Heart right ventricle (tissue), 16 donors: ENCODE results near the gene TMEM132D. TPM values are rescaled to one million over a fixed set of nuclear protein-coding genes. Genes with fewer than 3 reads are reported as not detected.

Experiments
- ATAC-seq, 8 donors: fragments of 200-7000 bp; cut with Tn5 transposase; one replicate each; pipeline ENCODE4 v1.9.1; 2020; ENCODE audit warnings: mild to moderate bottlenecking in 8 of 8, moderate library complexity in 8 of 8, moderate number of reproducible peaks in 1 of 8
- DNase-seq, 2 donors: peaks; one replicate each; pipeline ENCODE4 v3.0.0-alpha.2; 2020
- H3K27ac ChIP-seq, 10 donors: fragments of 200-600 bp; sonication (generic) in 2 of 10; one replicate each; pipeline versions ENCODE4 v1.5.0 to v1.8.0; 2020 to 2022; ENCODE audit warnings: mild to moderate bottlenecking in 3 of 10
- H3K27me3 ChIP-seq, 7 donors: fragments of 200-600 bp; one replicate each; pipeline ENCODE4 v1.8.0; 2021 to 2022; ENCODE audit warnings: mild to moderate bottlenecking in 2 of 7
- H3K36me3 ChIP-seq, 9 donors: fragments of 200-600 bp; sonication (generic) in 1 of 9; one replicate each; pipeline versions ENCODE4 v1.5.0 to v1.8.0; 2020 to 2022; ENCODE audit warnings: mild to moderate bottlenecking in 2 of 9
- H3K4me1 ChIP-seq, 9 donors: fragments of 200-600 bp; sonication (generic) in 1 of 9; one replicate each; pipeline versions ENCODE4 v1.5.0 to v1.8.0; 2020 to 2022; ENCODE audit warnings: mild to moderate bottlenecking in 4 of 9
- H3K4me3 ChIP-seq, 10 donors: fragments of 200-600 bp; sonication (generic) in 2 of 10; one replicate each; pipeline versions ENCODE4 v1.5.0 to v1.8.0; 2020 to 2022; ENCODE audit warnings: mild to moderate bottlenecking in 7 of 10, moderate library complexity in 2 of 10
- H3K9me3 ChIP-seq, 11 donors: fragments of 200-600 bp in 10 of 11; sonication (generic) in 2 of 11; one replicate each; pipeline versions ENCODE4 v1.5.0 to v1.8.0; 2013 to 2022; ENCODE audit warnings: mild to moderate bottlenecking in 2 of 11, control low read depth in 1 of 11, moderate library complexity in 1 of 11
- CTCF ChIP-seq, 9 donors: fragments of 200-600 bp; sonication (generic) in 2 of 9; IDR thresholded peaks; one replicate each; pipeline versions ENCODE4 v1.5.0 to v1.8.0; 2021 to 2022; ENCODE audit warnings: antibody characterized with exemption in 9 of 9, mild to moderate bottlenecking in 5 of 9, moderate library complexity in 1 of 9
- WGBS, 2 donors: extraction: QIAGEN DNeasy Blood & Tissue Kit; methylation state at CpG; one replicate each; pipeline ENCODE4 v1.1.7; 2013; ENCODE audit warnings: inconsistent platforms in 1 of 2; 5-methylcytosine and 5-hydroxymethylcytosine counted together
- intact Hi-C, 10 donors: fragments of 100-400 bp; cut with DNase I; formaldehyde crosslinking; loops; one replicate each; pipeline versions ENCODE4 v1.11.1 to v1.14.2; 2022
- polyA plus RNA-seq, 2 donors: library from polyadenylated mRNA; stranded (reverse); fragments of 200-250 nt; gene quantifications; one replicate each; pipeline ENCODE4 v1.2.3, GENCODE V29; 2013
- total RNA-seq, 10 donors: library from RNA; stranded (reverse); fragmentation: NEBNext Ultra II Directional in 3 of 10; extraction: Animal tissue kit (Norgen Biotek cat#: 25700) in 3 of 10; gene quantifications; one replicate each; pipeline versions ENCODE4 v1.2.1 to v1.2.4, GENCODE V29; 2021 to 2023
- donor health status: Arrhythmogenic right ventricular cardiomyopathy.
- donor health status: ischemic (EF 13 %, LVEDD 7.1; RV severe dilation, severe dysfunction).
- donor health status: healthy with polysubstance abuse.
- donor health status: DM: no; HTN: yes; CAD: no.
- donor health status: DM: no; HTN: no; CAD: no.
- donor health status: ischemic (EF 25% LVEDD 6.9; RV normal size, moderate dysfunction).
- donor health status: ischemic (EF 25% LVEDD 5.7; RV mildly dilated, moderate dysfunction).
- donor health status: healthy.
- donor health status: DM: yes; HTN: yes; CAD: no.
- donor health status: Ischemic cardiomyopathy.
- donor health status: ischemic (EF 35%, LVEDD 5.7; RV mildly dilated, moderate dysfunction).
- donor health status: nonischemic (EF 11% LVEDD 7.7; RV severe dilation, severe dysfunction).
- donor health status: DM: yes; HTN: yes; CAD: no.
- donor health status: PGD.
- donor health status: ischemic (EF 29% LVEDD 5.4; RV normal size, mild dysfunction).
- donor health status: nonischemic (EF 23%, LVEDD 6.1; RV moderate dilation, normal function).

The TMEM132D gene
- total and polyA plus RNA-seq, 12 donors = not detected

- H3K27me3 ChIP-seq = peaks cover 0 to 8% (median 4%) of the 10 kb centered on the region in 7 donors
- no peaks in the 10 kb centered on the region for H3K36me3 ChIP-seq
- TF ChIP-seq CTCF (IDR thresholded peaks at IDR 0.05) = no peak
- peaks cover 0 to 4% (median 0%) of the 10 kb centered on the region in 11 donors for H3K9me3 ChIP-seq
- no peak overlapping the region for H3K27ac ChIP-seq
- ATAC-seq = no peak
- H3K4me1 ChIP-seq = no peaks in the 10 kb centered on the region
- DNase-seq = no peak
- H3K4me3 ChIP-seq = no peak overlapping the region
- intact Hi-C loops = no loop called here
Observed at GRCh38 chr12:129790930-129791329, 112.9 kb downstream of the TMEM132D start.

GRCh38 chr12:129790331-129790730 is 113.5 kb downstream of the TMEM132D start:
- WGBS, 2 donors = 11 to 13% methylated on average over 6 of the region's 6 CpGs
- no peak for TF ChIP-seq CTCF (IDR thresholded peaks at IDR 0.05)
- H3K9me3 ChIP-seq = peaks cover 0 to 9% (median 0%) of the 10 kb centered on the region in 11 donors
- no peak overlapping the region for H3K27ac ChIP-seq
- no peak for ATAC-seq
- peaks cover 0 to 8% (median 4%) of the 10 kb centered on the region in 7 donors for H3K27me3 ChIP-seq
- intact Hi-C loops = no loop called here
- no peak for DNase-seq
- no peaks in the 10 kb centered on the region for H3K36me3 ChIP-seq
- H3K4me3 ChIP-seq = no peak overlapping the region
- no peaks in the 10 kb centered on the region for H3K4me1 ChIP-seq

- no peak for TF ChIP-seq CTCF (IDR thresholded peaks at IDR 0.05)
- Histone ChIP-seq H3K36me3 (no peaks in the 10 kb centered on the region), H3K9me3 (peaks cover 0 to 12% (median 0%) of the 10 kb centered on the region in 11 donors), H3K27ac (no peak overlapping the region), H3K4me1 (no peaks in the 10 kb centered on the region), H3K4me3 (no peak overlapping the region), H3K27me3 (peaks cover 0 to 8% (median 4%) of the 10 kb centered on the region in 7 donors)
- 74 to 77% methylated on average over 14 of the region's 14 CpGs for WGBS, 2 donors
- intact Hi-C loops = no loop called here
- ATAC-seq (no peak), DNase-seq (no peak)
Observed at GRCh38 chr12:129789921-129790320, 113.9 kb downstream of the TMEM132D start.

GRCh38 chr12:129788506-129789084 is 115.2 kb downstream of the TMEM132D start:
- no peak overlapping the region for H3K27ac ChIP-seq
- intact Hi-C loops = no loop called here
- WGBS, 2 donors = 67 to 73% methylated on average over 9 of the region's 9 CpGs
- H3K36me3 ChIP-seq = no peaks in the 10 kb centered on the region
- H3K9me3 ChIP-seq = peaks cover 0 to 15% (median 0%) of the 10 kb centered on the region in 11 donors
- DNase-seq (no peak), ATAC-seq (no peak)
- peaks cover 0 to 8% (median 4%) of the 10 kb centered on the region in 7 donors for H3K27me3 ChIP-seq
- H3K4me3 ChIP-seq = no peak overlapping the region
- no peak for TF ChIP-seq CTCF (IDR thresholded peaks at IDR 0.05)
- H3K4me1 ChIP-seq = no peaks in the 10 kb centered on the region
